Colonic mucosa (tissue), 4 donors: ENCODE measurements around the gene FGD5. TPM values are rescaled to one million over a fixed set of nuclear protein-coding genes. Genes with fewer than 3 reads are reported as not detected.

Experiments used
- DNase-seq: peaks from one replicate; pipeline ENCODE4 v3.0.0-alpha.2; 2020
- H3K27ac ChIP-seq: fragments of 200-600 bp; one replicate; pipeline ENCODE4 v1.8.0; 2021
- H3K27me3 ChIP-seq: fragments of 200-600 bp; one replicate; pipeline ENCODE4 v1.8.0; 2021
- H3K36me3 ChIP-seq: fragments of 200-600 bp; one replicate; pipeline ENCODE4 v1.8.0; 2021
- H3K4me1 ChIP-seq: fragments of 200-600 bp; one replicate; pipeline ENCODE4 v1.8.0; 2021; ENCODE audit warnings: mild to moderate bottlenecking
- H3K4me3 ChIP-seq: fragments of 200-600 bp; one replicate; pipeline ENCODE4 v1.8.0; 2021
- H3K9ac ChIP-seq, 2 donors: one replicate each; pipeline ENCODE4 v1.7.0; 2013; ENCODE audit warnings: control low read depth in 2 of 2, low read depth in 2 of 2, low read length in 2 of 2
- H3K9me3 ChIP-seq: fragments of 200-600 bp; one replicate; pipeline ENCODE4 v1.8.0; 2021
- CTCF ChIP-seq: fragments of 200-600 bp; IDR thresholded peaks from one replicate; pipeline ENCODE4 v1.8.0; 2022; ENCODE audit warnings: antibody characterized with exemption, mild to moderate bottlenecking
- intact Hi-C: fragments of 100-400 bp; cut with DNase I; formaldehyde crosslinking; loops from one replicate; pipeline ENCODE4 v1.14.1; 2022
- total RNA-seq, 2 donors: library from RNA; stranded (reverse); fragmentation: NEBNext Ultra II Directional in 1 of 2; extraction: Animal tissue kit (Norgen Biotek cat#: 25700) in 1 of 2; gene quantifications; one replicate each; pipeline ENCODE4 v1.2.1, GENCODE V29; 2021
- donor health status: healthy.
- donor health status: DM: no; HTN: no; CAD: no.
- donor health status: DM: no; HTN: no; CAD: no.

The FGD5 gene
- total RNA-seq, 2 donors from 2014 or later, result 4.4 to 8.7 TPM

- no peak for TF ChIP-seq CTCF
- no peak overlapping the region for H3K4me3 ChIP-seq
- intact Hi-C loops, result no loop called here
- H3K9me3 ChIP-seq, result no peaks in the 10 kb centered on the region
- no peaks in the 10 kb centered on the region for H3K36me3 ChIP-seq
- DNase-seq, result no peak
- H3K27me3 ChIP-seq, result no peaks in the 10 kb centered on the region
- H3K27ac ChIP-seq, result no peak overlapping the region
- no peaks in the 10 kb centered on the region for H3K4me1 ChIP-seq
- H3K9ac ChIP-seq, result no peak overlapping the region
These were observed 19.1 kb downstream of the FGD5 start for GRCh38 chr3:14837878-14838258.

- Histone ChIP-seq H3K4me1 (no peaks in the 10 kb centered on the region), H3K9ac (no peak overlapping the region), H3K27ac (no peak overlapping the region), H3K4me3 (no peak overlapping the region), H3K27me3 (no peaks in the 10 kb centered on the region), H3K36me3 (no peaks in the 10 kb centered on the region), H3K9me3 (no peaks in the 10 kb centered on the region)
- TF ChIP-seq CTCF, result no peak
- no peak for DNase-seq
- intact Hi-C loops, result no loop called here
These were observed 20.5 kb downstream of the FGD5 start for GRCh38 chr3:14839236-14839635.

- TF ChIP-seq CTCF, result no peak
- H3K9me3 ChIP-seq, result no peaks in the 10 kb centered on the region
- H3K27me3 ChIP-seq, result no peaks in the 10 kb centered on the region
- H3K9ac ChIP-seq, result no peak overlapping the region
- H3K4me1 ChIP-seq, result no peaks in the 10 kb centered on the region
- intact Hi-C loops, result no loop called here
- no peak overlapping the region for H3K27ac ChIP-seq
- no peaks in the 10 kb centered on the region for H3K36me3 ChIP-seq
- H3K4me3 ChIP-seq, result no peak overlapping the region
- no peak for DNase-seq
These were observed 23.1 kb downstream of the FGD5 start for GRCh38 chr3:14841836-14842235.

- no peak for TF ChIP-seq CTCF
- H3K27me3 ChIP-seq, result no peaks in the 10 kb centered on the region
- H3K4me3 ChIP-seq, result no peak overlapping the region
- no peaks in the 10 kb centered on the region for H3K36me3 ChIP-seq
- no peak for DNase-seq
- H3K27ac ChIP-seq, result no peak overlapping the region
- H3K9ac ChIP-seq, result no peak overlapping the region
- no peaks in the 10 kb centered on the region for H3K4me1 ChIP-seq
- intact Hi-C loops, result no loop called here
- H3K9me3 ChIP-seq, result no peaks in the 10 kb centered on the region
These were observed 23.5 kb downstream of the FGD5 start for GRCh38 chr3:14842277-14842676.

GRCh38 chr3:14843321-14843720 lies 24.6 kb downstream of the FGD5 start:
- Histone ChIP-seq H3K4me1 (no peaks in the 10 kb centered on the region), H3K36me3 (no peaks in the 10 kb centered on the region), H3K4me3 (no peak overlapping the region), H3K9me3 (no peaks in the 10 kb centered on the region), H3K9ac (no peak overlapping the region), H3K27ac (no peak overlapping the region), H3K27me3 (no peaks in the 10 kb centered on the region)
- no peak for TF ChIP-seq CTCF
- no peak for DNase-seq
- intact Hi-C loops, result no loop called here
